ENCODE measurements around the gene KCNIP1.

DNA sequence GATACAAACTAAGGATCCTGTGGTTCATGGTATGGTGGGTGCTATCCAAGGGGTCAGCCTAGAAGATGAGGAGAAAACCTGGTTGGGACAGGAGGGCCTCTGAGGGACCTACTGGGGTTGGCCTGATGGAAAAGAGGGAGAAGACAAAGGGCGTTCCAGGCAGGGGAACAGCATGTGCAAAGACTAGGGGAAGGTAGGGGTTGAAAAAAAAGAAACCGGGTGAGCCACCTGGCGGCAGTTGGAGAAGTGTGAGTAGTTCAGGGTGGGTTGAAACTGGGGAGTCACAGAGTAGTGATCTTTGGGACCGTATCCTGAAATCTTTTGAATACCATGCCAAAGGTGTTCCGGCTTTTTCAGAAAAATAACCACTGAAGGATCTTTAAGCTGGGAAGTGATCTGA is 271.0 kb downstream of the KCNIP1 start:
- TF ChIP-seq, protein P1, sequence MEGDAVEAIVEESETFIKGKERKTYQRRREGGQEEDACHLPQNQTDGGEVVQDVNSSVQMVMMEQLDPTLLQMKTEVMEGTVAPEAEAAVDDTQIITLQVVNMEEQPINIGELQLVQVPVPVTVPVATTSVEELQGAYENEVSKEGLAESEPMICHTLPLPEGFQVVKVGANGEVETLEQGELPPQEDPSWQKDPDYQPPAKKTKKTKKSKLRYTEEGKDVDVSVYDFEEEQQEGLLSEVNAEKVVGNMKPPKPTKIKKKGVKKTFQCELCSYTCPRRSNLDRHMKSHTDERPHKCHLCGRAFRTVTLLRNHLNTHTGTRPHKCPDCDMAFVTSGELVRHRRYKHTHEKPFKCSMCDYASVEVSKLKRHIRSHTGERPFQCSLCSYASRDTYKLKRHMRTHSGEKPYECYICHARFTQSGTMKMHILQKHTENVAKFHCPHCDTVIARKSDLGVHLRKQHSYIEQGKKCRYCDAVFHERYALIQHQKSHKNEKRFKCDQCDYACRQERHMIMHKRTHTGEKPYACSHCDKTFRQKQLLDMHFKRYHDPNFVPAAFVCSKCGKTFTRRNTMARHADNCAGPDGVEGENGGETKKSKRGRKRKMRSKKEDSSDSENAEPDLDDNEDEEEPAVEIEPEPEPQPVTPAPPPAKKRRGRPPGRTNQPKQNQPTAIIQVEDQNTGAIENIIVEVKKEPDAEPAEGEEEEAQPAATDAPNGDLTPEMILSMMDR (IDR thresholded peaks at IDR 0.05), result no peak
- TF ChIP-seq POLR2A (IDR thresholded peaks at IDR 0.05), result no peak

Data from heart left ventricle (tissue), 13 donors.